Colonic mucosa (tissue), 4 donors: Measurements from ENCODE around the gene PCED1A. TPM values are rescaled to one million over a fixed set of nuclear protein-coding genes. Genes with fewer than 3 reads are reported as not detected.

Experiments used
- DNase-seq: peaks from one replicate; pipeline ENCODE4 v3.0.0-alpha.2; 2020
- H3K27ac ChIP-seq: fragments of 200-600 bp; one replicate; pipeline ENCODE4 v1.8.0; 2021
- H3K27me3 ChIP-seq: fragments of 200-600 bp; one replicate; pipeline ENCODE4 v1.8.0; 2021
- H3K36me3 ChIP-seq: fragments of 200-600 bp; one replicate; pipeline ENCODE4 v1.8.0; 2021
- H3K4me1 ChIP-seq: fragments of 200-600 bp; one replicate; pipeline ENCODE4 v1.8.0; 2021; ENCODE audit warnings: mild to moderate bottlenecking
- H3K4me3 ChIP-seq: fragments of 200-600 bp; one replicate; pipeline ENCODE4 v1.8.0; 2021
- H3K9ac ChIP-seq, 2 donors: one replicate each; pipeline ENCODE4 v1.7.0; 2013; ENCODE audit warnings: control low read depth in 2 of 2, low read depth in 2 of 2, low read length in 2 of 2
- H3K9me3 ChIP-seq: fragments of 200-600 bp; one replicate; pipeline ENCODE4 v1.8.0; 2021
- intact Hi-C: fragments of 100-400 bp; cut with DNase I; formaldehyde crosslinking; loops from one replicate; pipeline ENCODE4 v1.14.1; 2022
- total RNA-seq, 2 donors: library from RNA; stranded (reverse); fragmentation: NEBNext Ultra II Directional in 1 of 2; extraction: Animal tissue kit (Norgen Biotek cat#: 25700) in 1 of 2; gene quantifications; one replicate each; pipeline ENCODE4 v1.2.1, GENCODE V29; 2021
- TF ChIP-seq, protein P1 (sequence below): fragments of 200-600 bp; IDR thresholded peaks from one replicate; pipeline ENCODE4 v1.8.0; 2022; ENCODE audit warnings: antibody characterized with exemption, mild to moderate bottlenecking
- donor health status: healthy.
- donor health status: DM: no; HTN: no; CAD: no.
- donor health status: DM: no; HTN: no; CAD: no.

PCED1A gene
- total RNA-seq, 2 donors from 2014 or later, result 21.7 to 24.8 TPM

GRCh38 chr20:2849529-2849928 lies 9.1 kb upstream of the PCED1A start:
- no peak overlapping the region for H3K4me3 ChIP-seq
- H3K4me1 ChIP-seq, result no peaks in the 10 kb centered on the region
- H3K27me3 ChIP-seq, result no peaks in the 10 kb centered on the region
- TF ChIP-seq, protein P1, sequence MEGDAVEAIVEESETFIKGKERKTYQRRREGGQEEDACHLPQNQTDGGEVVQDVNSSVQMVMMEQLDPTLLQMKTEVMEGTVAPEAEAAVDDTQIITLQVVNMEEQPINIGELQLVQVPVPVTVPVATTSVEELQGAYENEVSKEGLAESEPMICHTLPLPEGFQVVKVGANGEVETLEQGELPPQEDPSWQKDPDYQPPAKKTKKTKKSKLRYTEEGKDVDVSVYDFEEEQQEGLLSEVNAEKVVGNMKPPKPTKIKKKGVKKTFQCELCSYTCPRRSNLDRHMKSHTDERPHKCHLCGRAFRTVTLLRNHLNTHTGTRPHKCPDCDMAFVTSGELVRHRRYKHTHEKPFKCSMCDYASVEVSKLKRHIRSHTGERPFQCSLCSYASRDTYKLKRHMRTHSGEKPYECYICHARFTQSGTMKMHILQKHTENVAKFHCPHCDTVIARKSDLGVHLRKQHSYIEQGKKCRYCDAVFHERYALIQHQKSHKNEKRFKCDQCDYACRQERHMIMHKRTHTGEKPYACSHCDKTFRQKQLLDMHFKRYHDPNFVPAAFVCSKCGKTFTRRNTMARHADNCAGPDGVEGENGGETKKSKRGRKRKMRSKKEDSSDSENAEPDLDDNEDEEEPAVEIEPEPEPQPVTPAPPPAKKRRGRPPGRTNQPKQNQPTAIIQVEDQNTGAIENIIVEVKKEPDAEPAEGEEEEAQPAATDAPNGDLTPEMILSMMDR, result no peak
- no peaks in the 10 kb centered on the region for H3K9me3 ChIP-seq
- no peak overlapping the region for H3K27ac ChIP-seq
- no peak for DNase-seq
- no peaks in the 10 kb centered on the region for H3K36me3 ChIP-seq
- intact Hi-C loops, result loop anchor here (10.0 kb wide), 1 partner anchor 325 kb away; no protein-coding TSS in a partner anchor
- H3K9ac ChIP-seq, result no peak overlapping the region

GRCh38 chr20:2847802-2848201 lies 7.3 kb upstream of the PCED1A start:
- Histone ChIP-seq H3K36me3 (no peaks in the 10 kb centered on the region), H3K9ac (no peak overlapping the region), H3K4me3 (no peak overlapping the region), H3K27ac (no peak overlapping the region), H3K9me3 (no peaks in the 10 kb centered on the region), H3K4me1 (no peaks in the 10 kb centered on the region), H3K27me3 (no peaks in the 10 kb centered on the region)
- intact Hi-C loops, result loop anchor here (10.0 kb wide), 1 partner anchor 323 kb away; no protein-coding TSS in a partner anchor
- TF ChIP-seq, protein P1, result no peak
- no peak for DNase-seq

GRCh38 chr20:2846698-2847097 lies 6.2 kb upstream of the PCED1A start:
- TF ChIP-seq, protein P1, result no peak
- intact Hi-C loops, result loop anchor here (10.0 kb wide), 1 partner anchor 322 kb away; no protein-coding TSS in a partner anchor
- no peak overlapping the region for H3K27ac ChIP-seq
- no peak for DNase-seq
- no peaks in the 10 kb centered on the region for H3K9me3 ChIP-seq
- no peaks in the 10 kb centered on the region for H3K36me3 ChIP-seq
- peaks cover 2% of the 10 kb centered on the region for H3K4me1 ChIP-seq
- H3K9ac ChIP-seq, result no peak overlapping the region
- no peak overlapping the region for H3K4me3 ChIP-seq
- no peaks in the 10 kb centered on the region for H3K27me3 ChIP-seq

GRCh38 chr20:2845607-2846006 lies 5.2 kb upstream of the PCED1A start:
- TF ChIP-seq, protein P1, result no peak
- no peak overlapping the region for H3K27ac ChIP-seq
- intact Hi-C loops, result loop anchor here (10.0 kb wide), 1 partner anchor 321 kb away; no protein-coding TSS in a partner anchor
- no peaks in the 10 kb centered on the region for H3K27me3 ChIP-seq
- H3K4me3 ChIP-seq, result no peak overlapping the region
- no peak overlapping the region for H3K9ac ChIP-seq
- DNase-seq, result no peak
- H3K36me3 ChIP-seq, result no peaks in the 10 kb centered on the region
- peaks cover 6% of the 10 kb centered on the region for H3K4me1 ChIP-seq
- no peaks in the 10 kb centered on the region for H3K9me3 ChIP-seq

GRCh38 chr20:2840967-2841531 lies 594 bp upstream of the PCED1A start:
- Histone ChIP-seq H3K4me1 (peaks cover 6% of the 10 kb centered on the region), H3K36me3 (no peaks in the 10 kb centered on the region), H3K27ac (peak overlapping the region; percentile 76), H3K4me3 (peak overlapping the region; percentile 86), H3K27me3 (no peaks in the 10 kb centered on the region), H3K9ac (peak overlapping the region; percentile 71 to 78), H3K9me3 (no peaks in the 10 kb centered on the region)
- peak; percentile 49 for DNase-seq
- intact Hi-C loops, result loop anchor here (10.0 kb wide), 1 partner anchor 316 kb away; no protein-coding TSS in a partner anchor
- TF ChIP-seq, protein P1, result no peak
